ENCODE data around the gene TTC3.

- no peak for TF ChIP-seq GATA3 (IDR thresholded peaks at IDR 0.05; ENCODE audit: low read depth, low read length)
- TF ChIP-seq GATA2 (IDR thresholded peaks at IDR 0.05; ENCODE audit: low read depth, low read length): no peak
Measured at GRCh38 chr21:37224861-37225839, 152.1 kb downstream of the TTC3 start.
